ENCODE data around the gene ZNF268. TPM values are rescaled to one million over a fixed set of nuclear protein-coding genes. Genes with fewer than 3 reads are reported as not detected.

Gene ZNF268
- total RNA-seq: 10 to 100 TPM; 13.8 to 19.6 (median 19.4) TPM
- long read RNA-seq, donor 1, full-length matches to known transcripts: 24 of 25 reads
- long read RNA-seq, donor 1, partial matches to known transcripts: 0 of 25 reads
- long read RNA-seq, donor 1, other reads (novel, unspliced or antisense): 1 of 25 reads
- long read RNA-seq, donor 2: 0 reads

DNA sequence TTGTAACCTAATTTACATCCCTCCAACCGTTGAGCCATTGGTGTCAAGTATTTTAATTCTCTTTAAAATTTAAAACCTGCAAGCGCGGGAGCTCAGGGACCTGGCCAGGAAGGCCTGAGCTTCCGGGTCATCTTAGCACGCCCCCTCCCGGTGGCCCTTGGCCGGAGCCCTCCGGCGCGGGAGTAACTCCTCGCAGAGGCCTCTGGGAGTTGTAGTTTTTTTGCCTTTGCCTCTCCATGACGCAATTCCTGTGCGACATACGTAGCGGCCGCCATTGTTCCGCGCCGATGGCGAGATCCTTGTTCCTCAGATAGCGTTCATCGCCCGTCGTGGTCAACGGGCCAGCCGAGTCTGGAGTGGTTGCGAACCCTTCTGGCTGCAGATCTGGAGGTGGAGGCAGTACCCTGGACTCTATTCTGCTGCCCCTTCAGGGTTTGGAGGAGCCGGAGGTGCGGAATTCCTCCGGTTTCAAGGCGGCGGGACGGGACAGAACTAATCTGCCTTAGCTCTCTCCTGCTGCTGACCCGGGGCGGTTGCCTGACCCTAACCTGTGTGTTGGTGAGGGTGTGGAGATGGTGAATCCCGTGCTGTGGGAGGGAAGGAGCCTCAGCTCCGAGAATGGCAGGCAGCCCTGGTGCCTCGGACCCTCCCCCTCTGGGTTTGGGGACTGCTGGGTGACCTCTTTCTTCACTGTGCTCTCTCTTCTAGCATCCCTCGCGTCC is at the start of gene ZNF268:
Gene ZNF268, plus strand, starts transcription at position 258 of the 722 bp plus-strand sequence. CDS start 503 bp downstream, outside the sequence.
- DNase-seq: peak; percentile 93 to 98 (median 95)
- ATAC-seq: peak; percentile 100
- peaks cover 69% of the 10 kb centered on the region for H3K9me3 ChIP-seq
- H3K4me3 ChIP-seq: peak within 1 kb of the TSS; percentile 57
- TF ChIP-seq CTCF (IDR thresholded peaks at IDR 0.05): peak; percentile 83
- H3K36me3 ChIP-seq (ENCODE audit: low read depth): peaks cover 2% of the 10 kb centered on the region
- no peaks in the 10 kb centered on the region for H3K4me1 ChIP-seq (ENCODE audit: low read depth)
- intact Hi-C loops (cut with DNase I, micrococcal nuclease): no loop called here

DNA sequence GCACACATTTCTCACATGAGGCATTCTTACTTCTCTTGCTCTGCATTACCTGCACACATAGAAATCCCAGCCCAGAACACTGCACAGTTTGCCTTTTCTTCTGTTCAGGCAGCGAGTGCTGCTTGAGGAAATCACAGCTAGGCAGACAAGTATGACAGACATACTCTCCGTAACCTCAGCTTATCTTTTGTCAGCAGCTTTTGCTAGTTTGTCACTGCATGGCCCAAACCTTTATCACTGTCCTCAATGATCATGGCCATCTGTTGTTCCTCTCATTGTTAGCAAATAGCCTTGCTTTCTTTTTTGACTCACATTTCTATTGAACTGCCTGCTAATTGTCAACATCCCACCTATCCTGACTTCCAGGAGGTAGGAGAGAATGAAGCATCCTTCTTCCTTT is 45.5 kb upstream of the ZNF268 start:
- no peaks in the 10 kb centered on the region for H3K36me3 ChIP-seq (ENCODE audit: low read depth)
- no peak overlapping the region for H3K4me3 ChIP-seq
- intact Hi-C loops (cut with DNase I, micrococcal nuclease): no loop called here
- no peak for ATAC-seq
- DNase-seq: no peak
- H3K9me3 ChIP-seq: peaks cover 88% of the 10 kb centered on the region
- peaks cover 4% of the 10 kb centered on the region for H3K4me1 ChIP-seq (ENCODE audit: low read depth)
- TF ChIP-seq CTCF (IDR thresholded peaks at IDR 0.05): no peak

- intact Hi-C loops (cut with DNase I, micrococcal nuclease): no loop called here
- ATAC-seq (no peak), DNase-seq (no peak)
- Histone ChIP-seq H3K4me3 (no peak overlapping the region), H3K9me3 (peaks cover 98% of the 10 kb centered on the region), H3K36me3 (ENCODE audit: low read depth) (peaks cover 4% of the 10 kb centered on the region), H3K4me1 (ENCODE audit: low read depth) (no peaks in the 10 kb centered on the region)
- TF ChIP-seq CTCF (IDR thresholded peaks at IDR 0.05): no peak
Measured at GRCh38 chr12:133145981-133146380, 35.3 kb upstream of the ZNF268 start.

- peaks cover 100% of the 10 kb centered on the region for H3K9me3 ChIP-seq
- no peaks in the 10 kb centered on the region for H3K4me1 ChIP-seq (ENCODE audit: low read depth)
- no peak for TF ChIP-seq CTCF (IDR thresholded peaks at IDR 0.05)
- intact Hi-C loops (cut with DNase I, micrococcal nuclease): no loop called here
- no peak for DNase-seq
- ATAC-seq: no peak
- peaks cover 16% of the 10 kb centered on the region for H3K36me3 ChIP-seq (ENCODE audit: low read depth)
- H3K4me3 ChIP-seq: no peak overlapping the region
Measured at GRCh38 chr12:133156125-133156690, 25.1 kb upstream of the ZNF268 start.

GRCh38 chr12:133165776-133166175 is 15.5 kb upstream of the ZNF268 start:
- ATAC-seq (no peak), DNase-seq (no peak)
- no peaks in the 10 kb centered on the region for H3K36me3 ChIP-seq (ENCODE audit: low read depth)
- TF ChIP-seq CTCF (IDR thresholded peaks at IDR 0.05): no peak
- H3K4me3 ChIP-seq: no peak overlapping the region
- H3K9me3 ChIP-seq: peaks cover 95% of the 10 kb centered on the region
- no peaks in the 10 kb centered on the region for H3K4me1 ChIP-seq (ENCODE audit: low read depth)
- intact Hi-C loops (cut with DNase I, micrococcal nuclease): no loop called here

All from mucosa of descending colon (tissue), 3 donors.